ENCODE results near the gene NGF.

DNA sequence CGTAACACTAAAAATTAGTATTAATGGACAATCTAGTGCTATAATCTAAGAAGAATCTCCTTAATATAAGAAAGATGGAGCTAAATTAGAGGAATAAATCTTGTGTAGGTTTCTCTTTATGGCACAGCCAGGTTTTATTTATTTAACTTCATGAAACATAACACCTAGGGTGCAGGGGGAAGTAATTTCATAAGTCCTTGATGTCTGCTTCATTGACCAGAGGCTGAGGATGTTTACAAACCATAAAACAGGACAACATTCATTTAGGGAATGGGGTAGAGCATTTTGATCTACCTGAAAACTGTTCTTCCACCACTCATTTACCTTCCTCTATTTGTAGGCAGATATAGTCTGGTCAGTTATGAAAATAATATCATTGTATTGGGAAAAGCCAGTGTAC lies 95.5 kb downstream of the NGF start:
- no peak for TF ChIP-seq POLR2A (IDR thresholded peaks at IDR 0.05)
- TF ChIP-seq, protein P1, sequence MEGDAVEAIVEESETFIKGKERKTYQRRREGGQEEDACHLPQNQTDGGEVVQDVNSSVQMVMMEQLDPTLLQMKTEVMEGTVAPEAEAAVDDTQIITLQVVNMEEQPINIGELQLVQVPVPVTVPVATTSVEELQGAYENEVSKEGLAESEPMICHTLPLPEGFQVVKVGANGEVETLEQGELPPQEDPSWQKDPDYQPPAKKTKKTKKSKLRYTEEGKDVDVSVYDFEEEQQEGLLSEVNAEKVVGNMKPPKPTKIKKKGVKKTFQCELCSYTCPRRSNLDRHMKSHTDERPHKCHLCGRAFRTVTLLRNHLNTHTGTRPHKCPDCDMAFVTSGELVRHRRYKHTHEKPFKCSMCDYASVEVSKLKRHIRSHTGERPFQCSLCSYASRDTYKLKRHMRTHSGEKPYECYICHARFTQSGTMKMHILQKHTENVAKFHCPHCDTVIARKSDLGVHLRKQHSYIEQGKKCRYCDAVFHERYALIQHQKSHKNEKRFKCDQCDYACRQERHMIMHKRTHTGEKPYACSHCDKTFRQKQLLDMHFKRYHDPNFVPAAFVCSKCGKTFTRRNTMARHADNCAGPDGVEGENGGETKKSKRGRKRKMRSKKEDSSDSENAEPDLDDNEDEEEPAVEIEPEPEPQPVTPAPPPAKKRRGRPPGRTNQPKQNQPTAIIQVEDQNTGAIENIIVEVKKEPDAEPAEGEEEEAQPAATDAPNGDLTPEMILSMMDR (IDR thresholded peaks at IDR 0.05) = no peak
